ENCODE measurements around the gene ITLN2.
"Not testable (repeated sequence)": the region's sequence is repeated elsewhere in the genome, so short reads cannot be mapped to it uniquely, and the experiment has no call there.

ITLN2 gene

DNA sequence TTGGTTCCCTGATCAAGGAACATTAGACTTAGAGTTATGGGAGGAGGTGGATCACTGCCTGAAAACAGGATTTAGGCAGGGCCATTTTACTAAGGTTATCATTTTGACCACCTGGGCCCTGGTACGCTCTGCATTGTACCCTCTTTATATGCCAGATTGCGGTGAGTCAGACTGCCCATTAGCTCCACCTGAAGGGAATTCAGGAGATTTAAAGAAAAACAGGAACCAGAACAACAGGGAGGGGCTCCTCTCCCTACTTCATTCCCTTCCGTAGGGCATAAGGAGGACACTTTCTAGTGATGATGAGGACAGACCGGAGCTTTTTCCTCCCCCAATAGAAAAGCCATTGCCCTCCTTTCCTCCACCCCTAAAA lies 49.0 kb downstream of the ITLN2 start:
- no peak for DNase-seq (ENCODE audit: low spot score)

DNA sequence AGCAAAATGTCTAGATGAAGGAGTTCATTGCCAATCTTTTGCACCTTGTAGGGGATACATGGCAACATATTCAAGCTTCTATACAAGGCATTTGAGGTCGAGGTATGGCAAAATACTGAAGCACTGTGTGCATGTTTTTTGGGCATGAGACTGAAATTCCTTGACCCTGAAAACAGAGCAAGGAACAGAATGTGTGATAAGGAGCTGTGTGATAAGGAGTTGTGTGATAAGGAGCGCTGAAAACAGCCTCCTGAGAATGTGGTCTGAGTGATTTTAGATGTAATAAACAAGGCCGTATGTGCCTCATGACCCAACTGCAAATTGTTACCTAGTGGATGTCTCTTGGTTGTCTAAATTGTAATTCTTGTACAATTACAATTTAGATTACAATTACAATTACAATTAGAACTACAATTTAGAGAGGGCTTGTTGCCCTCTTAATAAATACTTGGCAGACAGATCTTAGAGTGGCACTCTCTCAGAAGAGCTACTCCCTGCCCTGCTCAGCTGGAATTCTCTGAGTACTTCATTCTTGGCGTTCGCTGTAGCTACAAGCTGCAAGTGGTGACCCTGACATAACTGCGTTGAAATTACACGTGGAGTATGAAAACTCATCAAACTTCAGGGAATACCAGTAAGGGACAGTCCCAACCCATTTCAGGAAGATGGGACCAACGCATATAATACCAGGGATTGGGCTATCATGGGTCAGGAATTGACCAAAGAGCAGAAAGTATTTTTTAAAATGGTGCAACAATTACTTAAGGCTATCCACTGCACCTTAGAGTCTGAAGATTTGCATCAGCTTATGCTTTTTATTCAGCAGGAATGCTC lies 49.6 kb downstream of the ITLN2 start:
- no peak for DNase-seq (ENCODE audit: low spot score)

DNA sequence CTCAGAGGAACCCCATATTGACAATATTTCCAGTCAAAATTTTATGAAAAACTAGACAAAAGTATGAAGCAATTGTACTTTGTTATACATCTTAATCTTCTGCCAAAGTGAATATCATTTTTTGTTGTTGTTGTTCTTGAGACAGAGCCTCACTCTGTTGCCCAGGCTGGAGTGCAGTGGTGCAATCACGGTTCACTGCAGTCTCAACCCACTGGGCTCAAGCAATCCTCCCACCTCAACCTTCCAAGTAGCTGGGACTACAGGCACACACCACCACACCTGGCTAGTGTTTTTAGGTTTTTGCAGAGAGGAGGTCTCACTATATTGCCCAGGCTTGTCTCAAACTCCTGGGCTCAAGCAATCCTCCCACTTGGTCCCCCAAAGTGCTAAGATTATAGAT lies 52.4 kb downstream of the ITLN2 start:
- not testable (repeated sequence) for DNase-seq (ENCODE audit: low spot score)

DNA sequence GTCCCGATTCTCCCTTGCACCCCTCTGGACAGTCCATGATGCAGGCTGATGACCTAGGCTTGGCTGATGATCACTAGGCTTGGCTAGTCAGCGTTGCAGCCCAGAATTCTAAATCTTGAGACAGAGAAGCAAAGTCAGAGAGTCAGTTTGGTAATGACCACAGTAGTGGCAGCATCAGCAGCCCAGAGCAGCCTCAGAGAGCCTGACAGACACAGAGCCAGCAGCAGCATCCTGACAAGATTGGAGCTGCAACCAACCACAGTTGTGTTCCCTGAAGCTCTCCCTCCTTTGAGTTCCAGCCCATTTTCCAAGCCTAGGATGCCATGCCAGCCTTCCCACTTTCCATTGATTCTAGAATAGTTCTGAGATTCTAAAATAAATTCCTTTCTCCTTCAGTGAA lies 52.8 kb downstream of the ITLN2 start:
- DNase-seq (ENCODE audit: low spot score) = no peak

DNA sequence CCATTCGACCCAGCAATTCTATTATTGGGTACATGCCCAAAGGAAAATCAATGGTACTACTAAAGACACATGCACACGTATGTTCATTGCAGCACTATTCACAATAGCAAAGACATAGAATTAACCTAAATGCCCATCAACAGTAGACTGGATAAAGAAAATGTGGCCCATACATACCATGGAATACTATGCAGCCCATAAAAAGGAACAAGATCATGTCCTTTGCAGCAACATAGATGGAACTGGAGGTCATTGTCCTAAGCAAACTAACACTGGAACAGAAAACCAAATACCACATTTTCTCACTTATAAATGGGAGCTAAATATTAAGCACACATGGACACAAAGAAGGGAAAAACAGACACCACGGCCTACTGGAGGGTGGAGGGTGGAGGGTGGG lies 53.9 kb downstream of the ITLN2 start:
- not testable (repeated sequence) for DNase-seq (ENCODE audit: low spot score)

Data from LoVo (cell line).